H9 (cell line): ENCODE measurements around the gene PHF1. TPM values are rescaled to one million over a fixed set of nuclear protein-coding genes. Genes with fewer than 3 reads are reported as not detected.
A peak's percentile ranks its signal among the peaks of the same experiment; 100 is the strongest.

Experiments used
- DNase-seq: peaks from one replicate; pipeline ENCODE4 v3.0.0-alpha.2; 2017
- H2AFZ ChIP-seq: one replicate; pipeline ENCODE4 v1.6.1; 2013; ENCODE audit warnings: mild to moderate bottlenecking, low read length, control low read depth, moderate library complexity
- H2AK5ac ChIP-seq: 2 replicates; pipeline ENCODE4 v1.6.1; 2013; ENCODE audit warnings: low read length, control low read depth, mixed read lengths; ENCODE audit not compliant: insufficient read length
- H2BK120ac ChIP-seq: one replicate; pipeline ENCODE4 v1.6.1; 2013; ENCODE audit warnings: low read depth, mild to moderate bottlenecking, low read length, control low read depth, inconsistent platforms; ENCODE audit not compliant: poor library complexity, severe bottlenecking
- H2BK12ac ChIP-seq: 2 replicates; pipeline ENCODE4 v1.6.1; 2013; ENCODE audit warnings: low read length, control low read depth, mixed read lengths, low read depth; ENCODE audit not compliant: insufficient read length
- H2BK15ac ChIP-seq: 2 replicates; pipeline ENCODE4 v1.6.1; 2013; ENCODE audit warnings: low read depth, low read length, control low read depth
- H2BK20ac ChIP-seq: one replicate; pipeline ENCODE4 v1.6.1; 2013; ENCODE audit warnings: low read depth, mild to moderate bottlenecking, low read length, control low read depth, inconsistent platforms; ENCODE audit not compliant: poor library complexity, severe bottlenecking
- H2BK5ac ChIP-seq: 2 replicates; pipeline ENCODE4 v1.6.1; 2013; ENCODE audit warnings: low read length, control low read depth, mixed read lengths; ENCODE audit not compliant: insufficient read length
- H3K14ac ChIP-seq: 2 replicates; pipeline ENCODE4 v1.6.1; 2013; ENCODE audit warnings: low read length, control low read depth; ENCODE audit not compliant: insufficient read depth
- H3K18ac ChIP-seq: 2 replicates; pipeline ENCODE4 v1.6.1; 2013; ENCODE audit warnings: low read depth, mild to moderate bottlenecking, mixed read lengths, low read length, control low read depth; ENCODE audit not compliant: insufficient read length
- H3K23ac ChIP-seq: 2 replicates; pipeline ENCODE4 v1.6.1; 2013; ENCODE audit warnings: low read length, control low read depth, mixed read lengths, low read depth; ENCODE audit not compliant: insufficient read length
- H3K23me2 ChIP-seq: 2 replicates; pipeline ENCODE4 v1.6.1; 2013; ENCODE audit warnings: low read depth, mild to moderate bottlenecking, mixed read lengths, low read length, control low read depth; ENCODE audit not compliant: insufficient read length, poor library complexity, severe bottlenecking
- H3K27ac ChIP-seq: 2 replicates; pipeline ENCODE4 v1.5.1; 2013; ENCODE audit warnings: low read length, control low read depth, mixed read lengths, low read depth; ENCODE audit not compliant: insufficient read length
- H3K27me3 ChIP-seq: 2 replicates; pipeline ENCODE4 v1.6.1; 2013; ENCODE audit warnings: low read length, control low read depth, inconsistent platforms; ENCODE audit not compliant: insufficient read depth
- H3K4ac ChIP-seq: 2 replicates; pipeline ENCODE4 v1.6.1; 2013; ENCODE audit warnings: low read depth, mild to moderate bottlenecking, control low read depth, inconsistent platforms, low read length, moderate library complexity
- H3K4me1 ChIP-seq: 2 replicates; pipeline ENCODE4 v1.6.1; 2013; ENCODE audit warnings: low read length, control low read depth, inconsistent platforms; ENCODE audit not compliant: insufficient read depth
- H3K4me2 ChIP-seq: 2 replicates; pipeline ENCODE4 v1.6.1; 2013; ENCODE audit warnings: low read length, control low read depth, mixed read lengths; ENCODE audit not compliant: insufficient read length, insufficient read depth
- H3K56ac ChIP-seq: 2 replicates; pipeline ENCODE4 v1.6.1; 2013; ENCODE audit warnings: low read depth, mild to moderate bottlenecking, mixed read lengths, low read length, control low read depth; ENCODE audit not compliant: insufficient read length
- H3K79me1 ChIP-seq: 2 replicates; pipeline ENCODE4 v1.6.1; 2013; ENCODE audit warnings: low read depth, mild to moderate bottlenecking, moderate library complexity, low read length, control low read depth, inconsistent platforms; ENCODE audit not compliant: insufficient read depth, poor library complexity, severe bottlenecking
- H3K79me2 ChIP-seq: 2 replicates; pipeline ENCODE4 v1.6.1; 2013; ENCODE audit warnings: low read length, control low read depth, inconsistent platforms; ENCODE audit not compliant: insufficient read depth
- H3K9ac ChIP-seq: 2 replicates; pipeline ENCODE4 v1.6.1; 2013; ENCODE audit warnings: low read length, control low read depth, mixed read lengths; ENCODE audit not compliant: insufficient read length; ENCODE audit errors: extremely low read depth
- H3K9me3 ChIP-seq: one replicate; pipeline ENCODE4 v1.6.1; 2013; ENCODE audit warnings: low read depth, low read length, inconsistent platforms; ENCODE audit not compliant: control insufficient read depth
- H3T11ph ChIP-seq: one replicate; pipeline ENCODE4 v1.6.1; 2013; ENCODE audit warnings: mild to moderate bottlenecking, low read length, control low read depth, inconsistent platforms
- H4K20me1 ChIP-seq: one replicate; pipeline ENCODE4 v1.6.1; 2013; ENCODE audit not compliant: control insufficient read depth, insufficient read length, insufficient read depth
- H4K5ac ChIP-seq: 2 replicates; pipeline ENCODE4 v1.6.1; 2013; ENCODE audit warnings: low read depth, mild to moderate bottlenecking, mixed read lengths, low read length, control low read depth; ENCODE audit not compliant: insufficient read length
- H4K8ac ChIP-seq: replicated peaks from 2 replicates; pipeline ENCODE4 v1.6.1; 2013; ENCODE audit warnings: low read length, control low read depth, mixed read lengths, low read depth; ENCODE audit not compliant: insufficient read length
- H4K91ac ChIP-seq: 2 replicates; pipeline ENCODE4 v1.6.1; 2013; ENCODE audit warnings: low read depth, mild to moderate bottlenecking, moderate library complexity, mixed read lengths, low read length, control low read depth; ENCODE audit not compliant: insufficient read length
- H3K27ac Mint-ChIP-seq, 3 experiments: 2 replicates in 2 of 3; 3 replicates in 1 of 3; pipeline ENCODE4 v1.8.0; 2020 to 2021; ENCODE audit warnings: mixed read lengths in 3 of 3, mild to moderate bottlenecking in 1 of 3, moderate library complexity in 1 of 3
- H3K27me3 Mint-ChIP-seq: 2 replicates; pipeline ENCODE4 v1.8.0; 2021; ENCODE audit warnings: low read depth, mild to moderate bottlenecking, moderate library complexity, mixed read lengths
- H3K36me3 Mint-ChIP-seq, 3 experiments: 2 replicates in 2 of 3; 3 replicates in 1 of 3; pipeline ENCODE4 v1.8.0; 2020 to 2021; ENCODE audit warnings: low read depth in 3 of 3, mixed read lengths in 3 of 3; ENCODE audit not compliant: insufficient read depth in 1 of 3
- H3K4me1 Mint-ChIP-seq, 2 experiments: 2 replicates each; pipeline ENCODE4 v1.8.0; 2020; ENCODE audit warnings: mixed read lengths in 2 of 2
- H3K4me3 Mint-ChIP-seq, 2 experiments: 2 replicates in 1 of 2; 3 replicates in 1 of 2; pipeline ENCODE4 v1.8.0; 2020 to 2021; ENCODE audit warnings: mild to moderate bottlenecking in 2 of 2, mixed read lengths in 2 of 2, moderate library complexity in 1 of 2
- H3K9me3 Mint-ChIP-seq, 2 experiments: 2 replicates in 1 of 2; 3 replicates in 1 of 2; pipeline ENCODE4 v1.8.0; 2020; ENCODE audit warnings: mild to moderate bottlenecking in 2 of 2, mixed read lengths in 2 of 2, moderate library complexity in 1 of 2
- WGBS: extraction: QIAGEN DNeasy Blood & Tissue Kit; methylation state at CpG from one replicate; pipeline ENCODE4 v1.1.7; 2013; ENCODE audit warnings: missing lambda C conversion rate, low lambda C conversion rate, mixed read lengths; ENCODE audit not compliant: insufficient read length; ENCODE audit errors: extremely low coverage; 5-methylcytosine and 5-hydroxymethylcytosine counted together
- total RNA-seq: library from RNA; stranded (reverse); gene quantifications from 2 replicates; pipeline ENCODE4 v1.2.1, GENCODE V29; 2021
- TF ChIP-seq, protein P1 (sequence below): fragments of 200-600 bp; sonication (generic); conservative IDR thresholded peaks from 3 replicates; pipeline ENCODE4 v1.8.0; 2021; ENCODE audit warnings: antibody characterized with exemption, mild to moderate bottlenecking

The PHF1 gene
- total RNA-seq, 1 experiment from 2014 or later = 56.8 TPM

- Histone ChIP-seq H3K79me1 (peaks cover 3% of the 10 kb centered on the region), H2BK120ac (no peak overlapping the region), H3K9me3 (no peaks in the 10 kb centered on the region), H4K91ac (no peak overlapping the region), H2BK12ac (no peak overlapping the region), H3K56ac (no peak overlapping the region), H3K18ac (no peak overlapping the region), H3K4me1 (peaks cover 19% of the 10 kb centered on the region), H2AK5ac (no peak overlapping the region), H3K4me2 (peak overlapping the region; percentile 3), H4K20me1 (no peaks in the 10 kb centered on the region), H3K23ac (no peak overlapping the region), H3K4ac (no peak overlapping the region), H3K23me2 (peaks cover 30% of the 10 kb centered on the region), H3K14ac (no peak overlapping the region; the same call in 1 of the 2 replicates), H2BK15ac (no peak overlapping the region), H3K79me2 (peaks cover 14% of the 10 kb centered on the region; the same call in 1 of the 2 replicates), H4K8ac (no peak overlapping the region), H3K9ac (no peak overlapping the region), H2BK20ac (no peak overlapping the region), H2BK5ac (no peak overlapping the region), H4K5ac (no peak overlapping the region), H2AFZ (no peak overlapping the region), H3T11ph (no peak overlapping the region), H3K27me3 (no peaks in the 10 kb centered on the region), H3K27ac (no peak overlapping the region)
- no CpG with 5 or more reads among the region's 33 CpGs for WGBS
- Mint-ChIP-seq H3K36me3 (peaks cover 13 to 20% (median 19%) of the 10 kb centered on the region in 3 experiments), H3K9me3 (no peaks in the 10 kb centered on the region; a peak in 1 of 5 replicates), H3K27ac (peak overlapping the region; percentile 84 to 95 (median 94); a peak in 6 of 7 replicates), H3K4me1 (peaks cover 79 to 83% of the 10 kb centered on the region in 2 experiments), H3K27me3 (no peaks in the 10 kb centered on the region; the same call in 1 of the 2 replicates), H3K4me3 (peak overlapping the region; percentile 83 to 90)
- TF ChIP-seq, protein P1, sequence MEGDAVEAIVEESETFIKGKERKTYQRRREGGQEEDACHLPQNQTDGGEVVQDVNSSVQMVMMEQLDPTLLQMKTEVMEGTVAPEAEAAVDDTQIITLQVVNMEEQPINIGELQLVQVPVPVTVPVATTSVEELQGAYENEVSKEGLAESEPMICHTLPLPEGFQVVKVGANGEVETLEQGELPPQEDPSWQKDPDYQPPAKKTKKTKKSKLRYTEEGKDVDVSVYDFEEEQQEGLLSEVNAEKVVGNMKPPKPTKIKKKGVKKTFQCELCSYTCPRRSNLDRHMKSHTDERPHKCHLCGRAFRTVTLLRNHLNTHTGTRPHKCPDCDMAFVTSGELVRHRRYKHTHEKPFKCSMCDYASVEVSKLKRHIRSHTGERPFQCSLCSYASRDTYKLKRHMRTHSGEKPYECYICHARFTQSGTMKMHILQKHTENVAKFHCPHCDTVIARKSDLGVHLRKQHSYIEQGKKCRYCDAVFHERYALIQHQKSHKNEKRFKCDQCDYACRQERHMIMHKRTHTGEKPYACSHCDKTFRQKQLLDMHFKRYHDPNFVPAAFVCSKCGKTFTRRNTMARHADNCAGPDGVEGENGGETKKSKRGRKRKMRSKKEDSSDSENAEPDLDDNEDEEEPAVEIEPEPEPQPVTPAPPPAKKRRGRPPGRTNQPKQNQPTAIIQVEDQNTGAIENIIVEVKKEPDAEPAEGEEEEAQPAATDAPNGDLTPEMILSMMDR = peak; percentile 48; the same call in 2 of the 3 replicates
- DNase-seq = peak; percentile 40
Measured at GRCh38 chr6:33428224-33428965, 17.6 kb downstream of the PHF1 start.
